GM18511 (cell line): Measurements from ENCODE around the gene BMAL1.
"Not testable (repeated sequence)": the region's sequence is repeated elsewhere in the genome, so short reads cannot be mapped to it uniquely, and the experiment has no call there.

ENCODE experiments used
- ATAC-seq: cut with Tn5 transposase; IDR thresholded peaks from one replicate; pipeline ENCODE4 v1.9.1; 2021; ENCODE audit warnings: mild to moderate bottlenecking, moderate library complexity; ENCODE audit not compliant: unreplicated experiment

BMAL1 gene

DNA sequence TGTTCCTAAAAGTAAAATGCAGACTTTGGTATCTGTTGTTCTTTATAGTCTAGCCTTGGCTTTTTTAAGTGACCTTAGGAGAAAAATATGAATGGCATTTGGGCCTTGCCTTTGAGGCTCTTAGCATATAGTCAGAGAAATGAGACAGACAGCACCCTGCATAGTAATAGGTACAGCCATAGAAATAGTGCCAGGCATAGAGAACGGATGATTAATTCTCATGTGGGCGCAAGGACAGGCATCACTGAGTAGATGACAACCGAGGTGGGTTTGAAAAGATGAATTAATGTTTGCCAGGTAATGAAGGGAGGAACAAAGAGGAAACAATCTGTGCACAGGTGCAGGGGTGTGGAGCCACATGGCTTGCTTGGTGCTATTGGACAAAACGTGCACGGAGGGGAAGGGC, 90.5 kb downstream of the BMAL1 start:
- no peak for ATAC-seq

DNA sequence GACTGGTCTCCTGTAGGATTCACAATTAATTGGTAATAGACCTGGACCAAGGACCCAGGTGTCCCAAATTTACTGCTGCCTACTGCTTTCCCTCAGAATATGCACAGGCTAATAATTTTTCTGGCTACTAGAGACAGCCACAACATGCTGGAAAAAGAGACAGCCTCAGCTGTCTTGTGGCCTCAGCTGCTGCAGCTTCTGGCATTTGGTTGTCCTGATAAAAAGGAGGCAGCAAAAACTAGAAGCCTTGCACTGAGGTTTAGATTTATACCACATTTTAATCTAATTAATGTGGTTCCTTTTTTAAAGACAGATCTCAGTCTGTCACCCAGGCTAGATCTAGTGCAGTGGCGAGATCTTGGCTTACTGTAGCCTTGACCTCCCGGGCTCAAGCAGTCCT, 95.6 kb downstream of the BMAL1 start:
- ATAC-seq = no peak

GRCh38 chr11:13375798-13376197, 98.2 kb downstream of the BMAL1 start:
- ATAC-seq = no peak

- ATAC-seq = no peak
Observed at GRCh38 chr11:13376402-13376801, 98.8 kb downstream of the BMAL1 start.

- ATAC-seq = no peak
Observed at GRCh38 chr11:13376838-13377237, 99.2 kb downstream of the BMAL1 start.

- no peak for ATAC-seq
Observed at GRCh38 chr11:13378316-13378715, 100.7 kb downstream of the BMAL1 start.

GRCh38 chr11:13380731-13381130, 103.1 kb downstream of the BMAL1 start:
- no peak for ATAC-seq

DNA sequence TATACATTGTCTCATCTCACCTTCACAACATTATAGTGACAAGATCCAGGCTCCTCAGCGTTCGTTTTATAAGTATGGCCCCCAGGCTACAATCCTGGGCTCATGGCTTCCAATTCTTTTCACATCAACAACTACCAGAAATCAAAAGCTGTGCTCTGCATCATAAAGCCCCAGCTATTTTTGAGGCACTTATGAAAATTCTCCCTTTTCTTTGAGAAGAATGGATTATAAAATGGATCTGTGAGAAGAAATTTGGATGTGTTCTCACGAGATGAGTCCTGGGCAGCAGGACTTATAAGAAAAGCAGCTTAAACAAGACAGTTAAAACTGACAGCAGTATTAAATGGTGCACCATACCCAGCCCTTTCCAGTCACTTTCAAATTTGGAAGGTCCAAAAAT, 105.2 kb downstream of the BMAL1 start:
- ATAC-seq = no peak

GRCh38 chr11:13384908-13385640, 107.5 kb downstream of the BMAL1 start:
- no peak for ATAC-seq

GRCh38 chr11:13386567-13386966, 109.0 kb downstream of the BMAL1 start:
- ATAC-seq = no peak

DNA sequence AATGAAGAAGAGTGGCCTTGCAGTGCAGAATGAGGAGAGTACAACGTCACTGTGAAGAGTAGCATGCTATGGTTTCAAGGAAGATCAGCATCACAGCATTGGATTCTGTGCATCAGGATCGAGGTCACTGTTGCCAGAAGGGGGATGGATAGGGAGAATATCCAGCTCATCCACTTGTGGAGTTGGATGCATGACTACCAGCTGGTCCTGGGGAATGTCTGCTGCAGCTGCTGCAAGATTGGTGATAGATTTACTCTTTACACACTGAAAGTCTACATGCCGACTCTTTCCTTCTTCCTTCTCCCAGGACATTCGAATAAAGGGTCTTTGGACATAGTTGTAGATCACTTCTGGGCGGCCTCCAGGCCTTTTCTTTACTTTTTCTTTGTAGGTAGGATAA, 111.2 kb downstream of the BMAL1 start:
- ATAC-seq = no peak

- ATAC-seq = no peak
Observed at GRCh38 chr11:13391217-13391616, 113.6 kb downstream of the BMAL1 start.

DNA sequence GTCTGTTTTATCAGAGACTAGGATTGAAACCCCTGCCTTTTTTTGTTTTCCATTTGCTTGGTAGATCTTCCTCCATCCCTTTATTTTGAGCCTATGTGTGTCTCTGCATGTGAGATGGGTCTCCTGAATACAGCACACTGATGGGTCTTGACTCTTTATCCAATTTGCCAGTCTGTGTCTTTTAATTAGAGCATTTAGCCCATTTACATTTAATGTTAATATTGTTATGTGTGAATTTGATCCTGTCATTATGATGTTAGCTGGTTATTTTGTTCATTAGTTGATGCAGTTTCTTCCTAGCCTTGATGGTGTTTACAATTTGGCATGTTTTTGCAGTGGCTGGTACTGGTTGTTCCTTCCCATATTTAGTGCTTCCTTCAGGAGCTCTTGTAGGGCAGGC, 120.7 kb downstream of the BMAL1 start:
- not testable (repeated sequence) for ATAC-seq

DNA sequence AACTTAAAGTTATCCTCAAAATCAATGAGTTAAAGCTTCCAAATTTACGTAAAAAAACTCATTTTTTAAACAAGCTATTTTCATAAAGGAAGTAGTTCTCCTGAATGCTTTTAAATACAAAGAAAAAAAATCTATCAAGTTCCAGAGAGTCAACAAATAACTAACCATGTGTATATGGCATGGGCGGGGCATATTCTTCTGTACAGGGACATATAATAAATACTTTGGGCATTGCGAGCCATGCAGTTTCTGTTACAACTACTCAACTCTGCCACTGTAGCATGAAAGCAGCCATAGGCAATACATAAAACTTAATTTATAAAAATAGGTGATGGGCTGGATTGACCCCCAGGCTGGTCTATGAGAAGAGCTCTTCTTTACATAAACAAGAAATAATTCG, 127.6 kb downstream of the BMAL1 start:
- ATAC-seq = no peak

DNA sequence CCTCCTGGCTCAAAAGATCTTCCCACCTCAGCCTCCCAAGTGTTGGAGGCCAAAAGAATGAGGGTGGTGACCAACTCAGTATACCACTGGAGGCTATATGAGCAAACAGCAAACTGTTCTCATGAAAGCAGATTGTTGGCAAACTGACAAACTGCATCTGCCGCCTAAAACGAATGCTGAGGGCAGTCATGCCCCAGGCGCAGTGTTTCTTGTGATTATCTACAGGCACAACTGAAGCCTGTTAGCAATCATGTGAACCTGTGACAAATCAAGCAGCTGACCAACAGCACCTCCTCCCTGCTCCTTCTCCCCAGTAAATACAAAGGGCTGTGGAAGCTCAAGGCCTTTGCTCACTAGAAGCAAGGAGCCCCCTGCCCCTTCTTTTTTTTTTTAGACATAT, 137.6 kb downstream of the BMAL1 start:
- ATAC-seq = no peak

DNA sequence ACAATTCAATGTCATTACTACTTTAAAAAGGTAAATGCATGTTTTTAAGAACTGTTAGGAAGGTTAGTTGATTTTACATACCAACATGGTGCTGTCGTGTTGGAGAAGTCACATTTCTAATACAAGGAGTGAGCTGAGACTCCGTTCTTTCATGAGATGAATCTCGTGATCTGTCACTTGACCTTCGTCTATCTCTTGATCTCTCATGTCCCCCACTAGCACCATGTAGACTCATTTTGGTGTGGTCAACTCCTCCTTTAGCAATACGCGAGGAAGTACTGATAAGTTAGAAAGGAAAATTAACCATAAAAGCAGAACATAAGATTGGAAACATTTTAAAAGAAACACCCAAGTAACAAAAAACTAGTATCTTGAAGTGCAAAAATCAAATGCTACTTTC, 144.0 kb downstream of the BMAL1 start:
- no peak for ATAC-seq

DNA sequence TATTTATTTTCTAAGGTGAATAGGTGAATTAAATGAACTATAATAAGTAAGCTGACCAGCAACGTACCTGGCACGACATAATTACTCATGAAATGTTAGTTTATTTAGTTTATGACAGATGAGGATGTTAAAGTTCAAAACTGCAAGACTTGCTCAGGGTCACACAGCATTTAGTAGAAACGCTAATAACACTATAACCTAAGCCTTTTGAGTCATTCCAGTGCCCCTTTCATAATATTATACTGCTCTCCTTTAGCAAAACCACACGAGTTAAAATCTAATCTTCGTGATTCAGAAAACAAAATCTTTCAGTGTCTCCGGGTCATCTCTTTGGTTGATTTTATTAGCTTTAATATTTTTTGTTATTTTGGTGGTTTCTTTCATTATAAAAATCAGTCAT, 145.8 kb downstream of the BMAL1 start:
- no peak for ATAC-seq

DNA sequence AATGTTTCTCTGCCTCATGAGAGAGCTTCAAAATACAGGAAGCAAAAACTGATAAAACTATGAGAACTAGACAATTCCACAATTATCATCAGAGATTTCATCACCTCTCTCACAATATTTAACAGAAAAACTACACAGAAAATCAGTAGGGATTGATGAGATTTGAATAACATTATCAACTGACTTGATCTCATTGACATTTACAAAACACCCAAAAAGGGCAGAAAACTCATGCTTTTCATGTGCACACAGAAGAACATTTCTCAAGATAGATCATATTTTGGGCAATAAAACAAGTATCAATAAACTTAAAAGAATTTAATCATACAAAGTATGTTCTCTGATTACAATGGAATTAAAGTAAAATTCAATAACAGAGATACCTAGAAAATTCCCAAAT, 149.8 kb downstream of the BMAL1 start:
- ATAC-seq = no peak

DNA sequence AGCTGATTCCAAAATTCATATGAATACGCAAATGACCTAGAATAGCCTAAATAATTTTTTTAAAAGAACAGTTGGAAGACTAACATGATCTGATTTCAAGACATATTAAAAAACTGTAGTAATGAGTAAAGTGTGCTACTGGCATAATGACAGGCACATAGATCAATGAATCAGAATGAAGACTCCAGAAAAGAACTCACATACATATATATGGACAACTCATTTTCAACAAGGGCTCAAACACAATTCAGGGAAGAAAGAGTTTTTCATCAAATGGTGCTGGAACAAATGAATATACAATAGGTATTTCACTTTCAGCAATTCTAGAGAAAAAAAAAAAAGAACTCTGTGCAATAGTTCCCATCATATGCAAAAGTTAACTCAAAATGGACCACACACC, 151.7 kb downstream of the BMAL1 start:
- no peak for ATAC-seq

- no peak for ATAC-seq
Observed at GRCh38 chr11:13429836-13430235, 152.2 kb downstream of the BMAL1 start.

DNA sequence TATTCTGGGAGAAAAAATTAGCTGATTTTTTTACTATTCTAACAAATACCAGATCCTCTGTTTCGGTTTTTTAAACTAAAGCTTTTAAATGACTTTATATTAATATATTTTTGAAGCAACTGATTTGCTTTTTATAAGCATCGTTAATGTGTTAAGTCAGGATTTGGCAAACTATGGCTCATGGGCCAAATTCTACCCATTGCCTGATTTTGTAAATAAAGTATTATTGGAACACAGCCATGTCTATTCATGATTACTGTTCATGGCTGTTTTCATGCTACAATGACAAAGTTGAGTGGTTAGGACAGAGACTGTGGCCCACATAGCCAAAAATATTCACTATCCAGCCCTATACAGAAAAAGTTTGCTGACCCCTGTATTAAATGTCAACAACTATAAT, 155.8 kb downstream of the BMAL1 start:
- ATAC-seq = no peak

GRCh38 chr11:13434247-13435205, 156.9 kb downstream of the BMAL1 start:
- no peak for ATAC-seq
